Stimulated activated CD8-positive, alpha-beta memory T cell treated with anti-CD3 and anti-CD28 coated beads, Interleukin-2, amount 100 ng/mL, for 48 hours (primary cell): ENCODE data around the gene HEATR1.
"Not testable (repeated sequence)": the region's sequence is repeated elsewhere in the genome, so short reads cannot be mapped to it uniquely, and the experiment has no call there.

ENCODE experiments used
- DNase-seq, 2 donors: peaks; one replicate each; pipeline ENCODE4 v3.0.0-alpha.2; 2020; ENCODE audit warnings: low read depth in 2 of 2

The HEATR1 gene

GRCh38 chr1:236511735-236512418 is 92.4 kb downstream of the HEATR1 start:
- DNase-seq: no peak

- no peak for DNase-seq
These were observed 94.5 kb downstream of the HEATR1 start for GRCh38 chr1:236509647-236510401.

- DNase-seq: no peak
These were observed 95.1 kb downstream of the HEATR1 start for GRCh38 chr1:236509203-236509602.

GRCh38 chr1:236508593-236509027 is 95.7 kb downstream of the HEATR1 start:
- no peak for DNase-seq

- no peak for DNase-seq
These were observed 97.2 kb downstream of the HEATR1 start for GRCh38 chr1:236507022-236507700.

- DNase-seq: not testable (repeated sequence)
These were observed 100.0 kb downstream of the HEATR1 start for GRCh38 chr1:236504338-236504737.

GRCh38 chr1:236502972-236503639 is 101.2 kb downstream of the HEATR1 start:
- DNase-seq: no peak

GRCh38 chr1:236502579-236502971 is 101.7 kb downstream of the HEATR1 start:
- no peak for DNase-seq

- DNase-seq: no peak
These were observed 103.2 kb downstream of the HEATR1 start for GRCh38 chr1:236501093-236501492.
